ENCODE results near the gene CRYBG1. TPM values are rescaled to one million over a fixed set of nuclear protein-coding genes. Genes with fewer than 3 reads are reported as not detected.

The CRYBG1 gene
- total and polyA plus RNA-seq, 2 of the 13 experiments (the other 11 are each of a cell fraction or from before 2014, with no cell fraction given), result 10.1 to 21.9 TPM

DNA sequence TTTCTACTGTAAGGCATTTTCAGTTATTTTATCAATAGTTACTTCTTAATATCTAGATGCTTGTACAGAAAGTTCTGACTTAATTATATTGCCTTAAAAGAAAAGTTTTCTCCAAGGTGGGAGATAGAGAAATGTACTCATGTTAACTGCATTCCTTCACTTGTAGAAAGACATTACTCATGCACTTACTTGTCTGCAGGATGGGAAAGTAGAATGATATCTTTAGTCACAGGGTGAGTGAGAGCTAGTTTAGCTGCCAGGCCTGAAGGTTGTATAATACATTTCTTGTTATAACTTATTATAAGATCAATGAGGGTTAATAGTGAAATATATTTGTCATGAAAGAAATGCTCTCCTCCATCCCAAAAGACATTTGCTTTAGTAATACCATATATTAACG is 92.1 kb downstream of the CRYBG1 start (continued):
- TF ChIP-seq, protein P1, sequence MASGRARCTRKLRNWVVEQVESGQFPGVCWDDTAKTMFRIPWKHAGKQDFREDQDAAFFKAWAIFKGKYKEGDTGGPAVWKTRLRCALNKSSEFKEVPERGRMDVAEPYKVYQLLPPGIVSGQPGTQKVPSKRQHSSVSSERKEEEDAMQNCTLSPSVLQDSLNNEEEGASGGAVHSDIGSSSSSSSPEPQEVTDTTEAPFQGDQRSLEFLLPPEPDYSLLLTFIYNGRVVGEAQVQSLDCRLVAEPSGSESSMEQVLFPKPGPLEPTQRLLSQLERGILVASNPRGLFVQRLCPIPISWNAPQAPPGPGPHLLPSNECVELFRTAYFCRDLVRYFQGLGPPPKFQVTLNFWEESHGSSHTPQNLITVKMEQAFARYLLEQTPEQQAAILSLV (CRISPR knock-in tag; IDR thresholded peaks at IDR 0.05; ENCODE audit: borderline replicate concordance), result no peak

DNA sequence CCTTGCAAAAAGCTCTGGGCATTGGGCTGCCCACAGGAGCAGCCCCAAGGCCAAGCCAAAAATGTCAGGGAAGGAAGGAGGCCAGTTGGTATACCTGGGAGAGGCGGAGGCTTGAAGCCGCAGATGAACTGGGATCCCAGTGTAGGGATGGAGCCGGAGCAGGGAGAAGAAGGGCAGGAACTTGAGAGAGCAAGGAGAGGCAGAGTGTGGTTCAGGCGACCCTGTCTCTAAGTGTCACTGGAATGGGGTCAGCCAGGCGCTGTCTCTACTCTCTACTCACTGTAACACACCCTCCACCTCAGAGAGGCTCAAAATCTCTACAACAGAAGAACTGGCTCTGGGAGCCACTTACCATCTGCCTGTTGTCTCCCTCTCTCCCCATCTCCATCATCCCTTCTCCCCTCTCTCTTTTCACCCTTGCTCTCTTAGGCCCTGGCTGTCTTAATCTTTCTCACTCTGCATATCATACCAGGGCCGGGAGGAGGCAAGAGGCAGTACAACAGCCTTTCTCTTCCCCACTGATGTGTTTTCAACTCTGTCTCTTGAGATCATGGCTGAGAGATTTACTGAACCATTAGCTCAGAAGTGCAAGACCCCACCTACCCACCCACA is 93.3 kb downstream of the CRYBG1 start:
- in situ Hi-C loops (cut with HindIII; ENCODE audit: extremely low pct_ligation_motif_present, low pct_unique_long_range_greater_than_20kb), result no loop called here
- WGBS (ENCODE audit: low lambda C conversion rate), result 75% methylated on average over 6 of the region's 6 CpGs
- Histone ChIP-seq H3K9ac (ENCODE audit: insufficient read depth, low read depth, low read length) (no peak overlapping the region), H3K4me1 (ENCODE audit: insufficient read depth, low read length) (peaks cover 28% of the 10 kb centered on the region), H3K27me3 (ENCODE audit: control insufficient read depth in 1 of 2, insufficient read depth in 2 of 2, low read length in 2 of 2) (no peaks in the 10 kb centered on the region), H3K79me2 (ENCODE audit: insufficient read depth, low read length) (no peaks in the 10 kb centered on the region), H3K36me3 (replicated peaks in 1 of 2; ENCODE audit: control insufficient read depth in 1 of 2, insufficient read depth in 2 of 2, low read length in 2 of 2) (no peaks in the 10 kb centered on the region), H3K4me3 (replicated peaks in 1 of 3; ENCODE audit: insufficient read depth in 1 of 3, low read depth in 2 of 3, low read length in 3 of 3) (no peak overlapping the region), H3K4me2 (ENCODE audit: low read depth, low read length) (no peak overlapping the region), H3K27ac (ENCODE audit: extremely low read length, insufficient read depth, low read length) (no peak overlapping the region), H3K9me3 (ENCODE audit: low read length) (no peaks in the 10 kb centered on the region), H2AFZ (ENCODE audit: low read length) (no peak overlapping the region), H4K20me1 (ENCODE audit: insufficient read depth, low read length) (no peaks in the 10 kb centered on the region)
- TF ChIP-seq, protein P2, sequence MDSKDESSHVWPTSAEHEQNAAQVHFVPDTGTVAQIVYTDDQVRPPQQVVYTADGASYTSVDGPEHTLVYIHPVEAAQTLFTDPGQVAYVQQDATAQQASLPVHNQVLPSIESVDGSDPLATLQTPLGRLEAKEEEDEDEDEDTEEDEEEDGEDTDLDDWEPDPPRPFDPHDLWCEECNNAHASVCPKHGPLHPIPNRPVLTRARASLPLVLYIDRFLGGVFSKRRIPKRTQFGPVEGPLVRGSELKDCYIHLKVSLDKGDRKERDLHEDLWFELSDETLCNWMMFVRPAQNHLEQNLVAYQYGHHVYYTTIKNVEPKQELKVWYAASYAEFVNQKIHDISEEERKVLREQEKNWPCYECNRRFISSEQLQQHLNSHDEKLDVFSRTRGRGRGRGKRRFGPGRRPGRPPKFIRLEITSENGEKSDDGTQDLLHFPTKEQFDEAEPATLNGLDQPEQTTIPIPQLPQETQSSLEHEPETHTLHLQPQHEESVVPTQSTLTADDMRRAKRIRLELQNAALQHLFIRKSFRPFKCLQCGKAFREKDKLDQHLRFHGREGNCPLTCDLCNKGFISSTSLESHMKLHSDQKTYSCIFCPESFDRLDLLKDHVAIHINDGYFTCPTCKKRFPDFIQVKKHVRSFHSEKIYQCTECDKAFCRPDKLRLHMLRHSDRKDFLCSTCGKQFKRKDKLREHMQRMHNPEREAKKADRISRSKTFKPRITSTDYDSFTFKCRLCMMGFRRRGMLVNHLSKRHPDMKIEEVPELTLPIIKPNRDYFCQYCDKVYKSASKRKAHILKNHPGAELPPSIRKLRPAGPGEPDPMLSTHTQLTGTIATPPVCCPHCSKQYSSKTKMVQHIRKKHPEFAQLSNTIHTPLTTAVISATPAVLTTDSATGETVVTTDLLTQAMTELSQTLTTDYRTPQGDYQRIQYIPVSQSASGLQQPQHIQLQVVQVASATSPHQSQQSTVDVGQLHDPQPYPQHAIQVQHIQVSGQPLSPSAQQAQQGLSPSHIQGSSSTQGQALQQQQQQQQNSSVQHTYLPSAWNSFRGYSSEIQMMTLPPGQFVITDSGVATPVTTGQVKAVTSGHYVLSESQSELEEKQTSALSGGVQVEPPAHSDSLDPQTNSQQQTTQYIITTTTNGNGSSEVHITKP (CRISPR knock-in tag; IDR thresholded peaks at IDR 0.05; ENCODE audit: low read depth), result no peak
- TF ChIP-seq ETV6 (CRISPR knock-in tag; conservative IDR thresholded peaks at IDR 0.05), result no peak
- TF ChIP-seq ZNF205 (CRISPR knock-in tag; IDR thresholded peaks at IDR 0.05), result no peak
- no peak for TF ChIP-seq MAFK (conservative IDR thresholded peaks at IDR 0.05 in 1 of 2, IDR thresholded peaks at IDR 0.05 in 1 of 2; ENCODE audit: low read length in 2 of 2)
- DNase-seq (ENCODE audit: low spot score), result no peak
- ATAC-seq, result no peak; the same call in 2 of the 3 replicates
- intact Hi-C loops (cut with micrococcal nuclease; ENCODE audit: unreplicated experiment), result no loop called here
- BruUV-seq (replicated peaks), result no TSS peak
- ChIA-PET POLR2A (no interaction called here), CTCF (ENCODE audit: low intra/inter-chr PET ratio, low total read pairs) (no interaction called here)
- no peak for FAIRE-seq
